ENCODE data around the gene NTRK2.

Gene NTRK2

GRCh38 chr9:84785792-84786547, 116.4 kb downstream of the NTRK2 start:
- no peaks in the 10 kb centered on the region for H3K9me3 ChIP-seq (ENCODE audit: low read length)

GRCh38 chr9:84788803-84789462, 119.4 kb downstream of the NTRK2 start:
- no peak overlapping the region for H3K4me3 ChIP-seq (ENCODE audit: low read depth in 1 of 2, low read length in 2 of 2)
- no peaks in the 10 kb centered on the region for H3K36me3 ChIP-seq (ENCODE audit: insufficient read depth, low read length)
- no peak overlapping the region for H3K9ac ChIP-seq (ENCODE audit: low read length)
- H3K9me3 ChIP-seq (ENCODE audit: low read length) = no peaks in the 10 kb centered on the region
- no peaks in the 10 kb centered on the region for H3K4me1 ChIP-seq (ENCODE audit: insufficient read depth, low read length)
- H3K27ac ChIP-seq (ENCODE audit: low read depth, low read length) = no peak overlapping the region
- no peaks in the 10 kb centered on the region for H3K27me3 ChIP-seq (ENCODE audit: control insufficient read depth in 1 of 2, insufficient read depth in 2 of 2, low read length in 2 of 2)

More at GRCh38 chr9:84785792-84786547, 116.4 kb downstream of the NTRK2 start:
- Histone ChIP-seq H3K9ac (ENCODE audit: low read length) (no peak overlapping the region), H3K27ac (ENCODE audit: low read depth, low read length) (no peak overlapping the region), H3K4me1 (ENCODE audit: insufficient read depth, low read length) (no peaks in the 10 kb centered on the region), H3K36me3 (ENCODE audit: insufficient read depth, low read length) (no peaks in the 10 kb centered on the region), H3K27me3 (ENCODE audit: control insufficient read depth in 1 of 2, insufficient read depth in 2 of 2, low read length in 2 of 2) (no peaks in the 10 kb centered on the region), H3K4me3 (ENCODE audit: low read depth in 1 of 2, low read length in 2 of 2) (no peak overlapping the region)

- H3K9ac ChIP-seq (ENCODE audit: low read length) = no peak overlapping the region
- H3K4me1 ChIP-seq (ENCODE audit: insufficient read depth, low read length) = no peaks in the 10 kb centered on the region
- no peaks in the 10 kb centered on the region for H3K27me3 ChIP-seq (ENCODE audit: control insufficient read depth in 1 of 2, insufficient read depth in 2 of 2, low read length in 2 of 2)
- no peaks in the 10 kb centered on the region for H3K9me3 ChIP-seq (ENCODE audit: low read length)
- H3K36me3 ChIP-seq (ENCODE audit: insufficient read depth, low read length) = no peaks in the 10 kb centered on the region
- H3K4me3 ChIP-seq (ENCODE audit: low read depth in 1 of 2, low read length in 2 of 2) = no peak overlapping the region
- no peak overlapping the region for H3K27ac ChIP-seq (ENCODE audit: low read depth, low read length)
Observed at GRCh38 chr9:84789463-84789830, 119.9 kb downstream of the NTRK2 start.

GRCh38 chr9:84791643-84792042, 122.1 kb downstream of the NTRK2 start:
- no peaks in the 10 kb centered on the region for H3K9me3 ChIP-seq (ENCODE audit: low read length)
- no peak overlapping the region for H3K4me3 ChIP-seq (ENCODE audit: low read depth in 1 of 2, low read length in 2 of 2)
- H3K36me3 ChIP-seq (ENCODE audit: insufficient read depth, low read length) = no peaks in the 10 kb centered on the region
- H3K4me1 ChIP-seq (ENCODE audit: insufficient read depth, low read length) = no peaks in the 10 kb centered on the region
- H3K9ac ChIP-seq (ENCODE audit: low read length) = no peak overlapping the region
- no peak overlapping the region for H3K27ac ChIP-seq (ENCODE audit: low read depth, low read length)
- no peaks in the 10 kb centered on the region for H3K27me3 ChIP-seq (ENCODE audit: control insufficient read depth in 1 of 2, insufficient read depth in 2 of 2, low read length in 2 of 2)

- Histone ChIP-seq H3K9me3 (ENCODE audit: low read length) (no peaks in the 10 kb centered on the region), H3K27ac (ENCODE audit: low read depth, low read length) (no peak overlapping the region), H3K4me3 (ENCODE audit: low read depth in 1 of 2, low read length in 2 of 2) (no peak overlapping the region), H3K9ac (ENCODE audit: low read length) (no peak overlapping the region), H3K36me3 (ENCODE audit: insufficient read depth, low read length) (no peaks in the 10 kb centered on the region), H3K27me3 (ENCODE audit: control insufficient read depth in 1 of 2, insufficient read depth in 2 of 2, low read length in 2 of 2) (no peaks in the 10 kb centered on the region), H3K4me1 (ENCODE audit: insufficient read depth, low read length) (no peaks in the 10 kb centered on the region)
Observed at GRCh38 chr9:84793251-84793650, 123.7 kb downstream of the NTRK2 start.

- no peak overlapping the region for H3K27ac ChIP-seq (ENCODE audit: low read depth, low read length)
- H3K4me3 ChIP-seq (ENCODE audit: low read depth in 1 of 2, low read length in 2 of 2) = no peak overlapping the region
- H3K27me3 ChIP-seq (ENCODE audit: control insufficient read depth in 1 of 2, insufficient read depth in 2 of 2, low read length in 2 of 2) = no peaks in the 10 kb centered on the region
- no peak overlapping the region for H3K9ac ChIP-seq (ENCODE audit: low read length)
- no peaks in the 10 kb centered on the region for H3K36me3 ChIP-seq (ENCODE audit: insufficient read depth, low read length)
- no peaks in the 10 kb centered on the region for H3K9me3 ChIP-seq (ENCODE audit: low read length)
- no peaks in the 10 kb centered on the region for H3K4me1 ChIP-seq (ENCODE audit: insufficient read depth, low read length)
Observed at GRCh38 chr9:84794981-84795637, 125.6 kb downstream of the NTRK2 start.

GRCh38 chr9:84796404-84796803, 126.9 kb downstream of the NTRK2 start:
- Histone ChIP-seq H3K36me3 (ENCODE audit: insufficient read depth, low read length) (no peaks in the 10 kb centered on the region), H3K27ac (ENCODE audit: low read depth, low read length) (no peak overlapping the region), H3K9me3 (ENCODE audit: low read length) (no peaks in the 10 kb centered on the region), H3K27me3 (ENCODE audit: control insufficient read depth in 1 of 2, insufficient read depth in 2 of 2, low read length in 2 of 2) (no peaks in the 10 kb centered on the region), H3K4me1 (ENCODE audit: insufficient read depth, low read length) (no peaks in the 10 kb centered on the region), H3K9ac (ENCODE audit: low read length) (no peak overlapping the region), H3K4me3 (ENCODE audit: low read depth in 1 of 2, low read length in 2 of 2) (no peak overlapping the region)

GRCh38 chr9:84799251-84799650, 129.7 kb downstream of the NTRK2 start:
- H3K9ac ChIP-seq (ENCODE audit: low read length) = no peak overlapping the region
- no peak overlapping the region for H3K4me3 ChIP-seq (ENCODE audit: low read depth in 1 of 2, low read length in 2 of 2)
- H3K9me3 ChIP-seq (ENCODE audit: low read length) = no peaks in the 10 kb centered on the region
- H3K27ac ChIP-seq (ENCODE audit: low read depth, low read length) = no peak overlapping the region
- no peaks in the 10 kb centered on the region for H3K4me1 ChIP-seq (ENCODE audit: insufficient read depth, low read length)
- H3K27me3 ChIP-seq (ENCODE audit: control insufficient read depth in 1 of 2, insufficient read depth in 2 of 2, low read length in 2 of 2) = no peaks in the 10 kb centered on the region
- H3K36me3 ChIP-seq (ENCODE audit: insufficient read depth, low read length) = no peaks in the 10 kb centered on the region

- Histone ChIP-seq H3K27me3 (ENCODE audit: control insufficient read depth in 1 of 2, insufficient read depth in 2 of 2, low read length in 2 of 2) (no peaks in the 10 kb centered on the region), H3K36me3 (ENCODE audit: insufficient read depth, low read length) (no peaks in the 10 kb centered on the region), H3K27ac (ENCODE audit: low read depth, low read length) (no peak overlapping the region), H3K4me1 (ENCODE audit: insufficient read depth, low read length) (no peaks in the 10 kb centered on the region), H3K9ac (ENCODE audit: low read length) (no peak overlapping the region), H3K4me3 (ENCODE audit: low read depth in 1 of 2, low read length in 2 of 2) (no peak overlapping the region), H3K9me3 (ENCODE audit: low read length) (no peaks in the 10 kb centered on the region)
Observed at GRCh38 chr9:84804951-84805694, 135.6 kb downstream of the NTRK2 start.

- H3K4me1 ChIP-seq (ENCODE audit: insufficient read depth, low read length) = no peaks in the 10 kb centered on the region
- no peak overlapping the region for H3K9ac ChIP-seq (ENCODE audit: low read length)
- no peaks in the 10 kb centered on the region for H3K9me3 ChIP-seq (ENCODE audit: low read length)
- no peak overlapping the region for H3K4me3 ChIP-seq (ENCODE audit: low read depth in 1 of 2, low read length in 2 of 2)
- no peak overlapping the region for H3K27ac ChIP-seq (ENCODE audit: low read depth, low read length)
- H3K27me3 ChIP-seq (ENCODE audit: control insufficient read depth in 1 of 2, insufficient read depth in 2 of 2, low read length in 2 of 2) = no peaks in the 10 kb centered on the region
- H3K36me3 ChIP-seq (ENCODE audit: insufficient read depth, low read length) = no peaks in the 10 kb centered on the region
Observed at GRCh38 chr9:84807431-84807830, 137.9 kb downstream of the NTRK2 start.

- no peak overlapping the region for H3K27ac ChIP-seq (ENCODE audit: low read depth, low read length)
- H3K27me3 ChIP-seq (ENCODE audit: control insufficient read depth in 1 of 2, insufficient read depth in 2 of 2, low read length in 2 of 2) = no peaks in the 10 kb centered on the region
- H3K36me3 ChIP-seq (ENCODE audit: insufficient read depth, low read length) = no peaks in the 10 kb centered on the region
- no peak overlapping the region for H3K9ac ChIP-seq (ENCODE audit: low read length)
- no peak overlapping the region for H3K4me3 ChIP-seq (ENCODE audit: low read depth in 1 of 2, low read length in 2 of 2)
- no peaks in the 10 kb centered on the region for H3K4me1 ChIP-seq (ENCODE audit: insufficient read depth, low read length)
- H3K9me3 ChIP-seq (ENCODE audit: low read length) = no peaks in the 10 kb centered on the region
Observed at GRCh38 chr9:84807870-84808390, 138.4 kb downstream of the NTRK2 start.

All from muscle layer of colon (tissue), 2 donors.